Measurements from ENCODE around the gene TMEM271. TPM values are rescaled to one million over a fixed set of nuclear protein-coding genes. Genes with fewer than 3 reads are reported as not detected.

The TMEM271 gene
- total and polyA plus RNA-seq, 2 donors (not counting 1 experiment from before 2014, with no cell fraction given): not detected

- Histone ChIP-seq H3K36me3 (ENCODE audit: control insufficient read depth, insufficient read depth, low read length) (no peaks in the 10 kb centered on the region), H3K79me2 (ENCODE audit: control insufficient read depth, insufficient read depth, low read length) (no peaks in the 10 kb centered on the region), H3K27me3 (ENCODE audit: control insufficient read depth, insufficient read depth, low read length) (no peaks in the 10 kb centered on the region), H3K9me3 (ENCODE audit: control insufficient read depth, insufficient read depth, low read depth, low read length) (no peaks in the 10 kb centered on the region), H3K27ac (ENCODE audit: insufficient read depth, low read length) (no peak overlapping the region), H3K4me1 (ENCODE audit: control insufficient read depth, extremely low read depth, insufficient read depth, low read length) (no peaks in the 10 kb centered on the region), H2AFZ (ENCODE audit: low read length) (no peak overlapping the region), H3K9ac (ENCODE audit: insufficient read depth, low read length) (no peak overlapping the region), H3K4me2 (ENCODE audit: extremely low read depth, insufficient read depth, low read length) (no peak overlapping the region), H4K20me1 (ENCODE audit: control insufficient read depth, extremely low read depth, insufficient read depth, low read length) (no peaks in the 10 kb centered on the region), H3K4me3 (replicated peaks in 1 of 4; ENCODE audit: control extremely low read depth in 1 of 4, insufficient read depth in 1 of 4, low read depth in 3 of 4, low read length in 4 of 4) (no peak overlapping the region)
- TF ChIP-seq EZH2 (IDR thresholded peaks at IDR 0.05; ENCODE audit: low read length, missing control alignments): no peak
- TF ChIP-seq, protein P1, sequence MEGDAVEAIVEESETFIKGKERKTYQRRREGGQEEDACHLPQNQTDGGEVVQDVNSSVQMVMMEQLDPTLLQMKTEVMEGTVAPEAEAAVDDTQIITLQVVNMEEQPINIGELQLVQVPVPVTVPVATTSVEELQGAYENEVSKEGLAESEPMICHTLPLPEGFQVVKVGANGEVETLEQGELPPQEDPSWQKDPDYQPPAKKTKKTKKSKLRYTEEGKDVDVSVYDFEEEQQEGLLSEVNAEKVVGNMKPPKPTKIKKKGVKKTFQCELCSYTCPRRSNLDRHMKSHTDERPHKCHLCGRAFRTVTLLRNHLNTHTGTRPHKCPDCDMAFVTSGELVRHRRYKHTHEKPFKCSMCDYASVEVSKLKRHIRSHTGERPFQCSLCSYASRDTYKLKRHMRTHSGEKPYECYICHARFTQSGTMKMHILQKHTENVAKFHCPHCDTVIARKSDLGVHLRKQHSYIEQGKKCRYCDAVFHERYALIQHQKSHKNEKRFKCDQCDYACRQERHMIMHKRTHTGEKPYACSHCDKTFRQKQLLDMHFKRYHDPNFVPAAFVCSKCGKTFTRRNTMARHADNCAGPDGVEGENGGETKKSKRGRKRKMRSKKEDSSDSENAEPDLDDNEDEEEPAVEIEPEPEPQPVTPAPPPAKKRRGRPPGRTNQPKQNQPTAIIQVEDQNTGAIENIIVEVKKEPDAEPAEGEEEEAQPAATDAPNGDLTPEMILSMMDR (conservative IDR thresholded peaks at IDR 0.05 in 1 of 2, IDR thresholded peaks at IDR 0.05 in 1 of 2; ENCODE audit: low read depth in 1 of 2, low read length in 2 of 2): peak; percentile 5 to 38
- no peak for DNase-seq (ENCODE audit: low read depth in 2 of 2)
Measured at GRCh38 chr4:602559-602942, 26.5 kb upstream of the TMEM271 start.

DNA sequence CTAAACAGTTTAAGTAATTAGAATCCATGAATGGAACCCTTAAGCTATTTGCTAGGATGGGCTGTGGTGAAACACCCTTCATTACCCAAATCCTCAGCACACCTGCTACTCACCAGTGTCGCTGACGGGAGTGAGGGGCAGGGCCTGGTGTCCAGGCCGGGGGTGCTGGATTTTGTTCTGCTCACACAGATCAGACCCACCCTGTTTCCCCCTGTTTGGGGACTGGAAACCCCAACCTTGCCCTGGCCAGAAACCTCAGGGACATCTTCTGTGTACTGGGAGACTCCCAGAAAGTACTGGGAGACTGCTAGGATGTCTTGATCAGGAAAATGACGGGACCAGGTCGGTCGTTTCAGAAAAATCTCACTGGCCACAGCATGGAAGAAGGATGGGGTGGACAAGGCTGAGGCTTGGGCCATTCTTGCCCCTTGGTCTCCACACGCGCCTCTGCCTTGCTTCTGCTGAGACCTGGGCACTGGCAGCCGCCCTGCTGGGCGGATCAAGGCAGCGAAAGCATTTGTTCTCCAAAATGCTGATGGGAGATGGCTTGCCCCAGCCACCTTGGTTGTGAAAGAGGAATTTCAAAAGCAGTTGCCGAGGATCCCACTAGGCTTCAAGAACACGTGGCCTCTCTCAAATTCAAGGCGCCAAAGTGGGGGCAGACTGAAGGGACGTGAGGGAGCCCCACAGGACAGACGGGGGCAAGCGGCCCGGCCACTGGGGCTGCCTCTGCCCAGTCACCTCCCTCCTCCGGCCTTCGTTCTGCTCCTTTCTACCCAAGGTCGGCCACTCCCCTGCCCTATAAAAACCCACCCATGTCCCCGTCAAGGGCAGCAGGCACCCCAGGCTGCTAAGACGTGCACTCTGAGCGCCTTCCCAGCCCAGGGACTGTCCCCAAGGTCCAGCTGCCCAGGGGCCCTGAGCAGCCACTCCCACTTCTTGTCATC lies 25.8 kb upstream of the TMEM271 start:
- Histone ChIP-seq H4K20me1 (ENCODE audit: control insufficient read depth, extremely low read depth, insufficient read depth, low read length) (no peaks in the 10 kb centered on the region), H3K36me3 (ENCODE audit: control insufficient read depth, insufficient read depth, low read length) (no peaks in the 10 kb centered on the region), H2AFZ (ENCODE audit: low read length) (no peak overlapping the region), H3K79me2 (ENCODE audit: control insufficient read depth, insufficient read depth, low read length) (no peaks in the 10 kb centered on the region), H3K27me3 (ENCODE audit: control insufficient read depth, insufficient read depth, low read length) (no peaks in the 10 kb centered on the region), H3K4me1 (ENCODE audit: control insufficient read depth, extremely low read depth, insufficient read depth, low read length) (no peaks in the 10 kb centered on the region), H3K9ac (ENCODE audit: insufficient read depth, low read length) (no peak overlapping the region), H3K4me2 (ENCODE audit: extremely low read depth, insufficient read depth, low read length) (no peak overlapping the region), H3K4me3 (replicated peaks in 1 of 4; ENCODE audit: control extremely low read depth in 1 of 4, insufficient read depth in 1 of 4, low read depth in 3 of 4, low read length in 4 of 4) (no peak overlapping the region), H3K27ac (ENCODE audit: insufficient read depth, low read length) (no peak overlapping the region), H3K9me3 (ENCODE audit: control insufficient read depth, insufficient read depth, low read depth, low read length) (no peaks in the 10 kb centered on the region)
- TF ChIP-seq, protein P1 (conservative IDR thresholded peaks at IDR 0.05 in 1 of 2, IDR thresholded peaks at IDR 0.05 in 1 of 2; ENCODE audit: low read depth in 1 of 2, low read length in 2 of 2): no peak
- no peak for TF ChIP-seq EZH2 (IDR thresholded peaks at IDR 0.05; ENCODE audit: low read length, missing control alignments)
- DNase-seq (ENCODE audit: low read depth in 2 of 2): no peak

GRCh38 chr4:600850-601515 lies 24.9 kb upstream of the TMEM271 start:
- no peaks in the 10 kb centered on the region for H3K36me3 ChIP-seq (ENCODE audit: control insufficient read depth, insufficient read depth, low read length)
- no peak overlapping the region for H3K27ac ChIP-seq (ENCODE audit: insufficient read depth, low read length)
- TF ChIP-seq, protein P1 (conservative IDR thresholded peaks at IDR 0.05 in 1 of 2, IDR thresholded peaks at IDR 0.05 in 1 of 2; ENCODE audit: low read depth in 1 of 2, low read length in 2 of 2): no peak
- TF ChIP-seq EZH2 (IDR thresholded peaks at IDR 0.05; ENCODE audit: low read length, missing control alignments): no peak
- H3K9ac ChIP-seq (ENCODE audit: insufficient read depth, low read length): no peak overlapping the region
- H3K79me2 ChIP-seq (ENCODE audit: control insufficient read depth, insufficient read depth, low read length): no peaks in the 10 kb centered on the region
- H3K9me3 ChIP-seq (ENCODE audit: control insufficient read depth, insufficient read depth, low read depth, low read length): no peaks in the 10 kb centered on the region
- no peaks in the 10 kb centered on the region for H4K20me1 ChIP-seq (ENCODE audit: control insufficient read depth, extremely low read depth, insufficient read depth, low read length)
- DNase-seq (ENCODE audit: low read depth in 2 of 2): no peak
- no peaks in the 10 kb centered on the region for H3K4me1 ChIP-seq (ENCODE audit: control insufficient read depth, extremely low read depth, insufficient read depth, low read length)
- no peaks in the 10 kb centered on the region for H3K27me3 ChIP-seq (ENCODE audit: control insufficient read depth, insufficient read depth, low read length)
- H2AFZ ChIP-seq (ENCODE audit: low read length): no peak overlapping the region
- H3K4me2 ChIP-seq (ENCODE audit: extremely low read depth, insufficient read depth, low read length): no peak overlapping the region
- no peak overlapping the region for H3K4me3 ChIP-seq (replicated peaks in 1 of 4; ENCODE audit: control extremely low read depth in 1 of 4, insufficient read depth in 1 of 4, low read depth in 3 of 4, low read length in 4 of 4)
